ENCODE data around the gene OR2C3. TPM values are rescaled to one million over a fixed set of nuclear protein-coding genes. Genes with fewer than 3 reads are reported as not detected.
"Not testable (repeated sequence)": the region's sequence is repeated elsewhere in the genome, so short reads cannot be mapped to it uniquely, and the experiment has no call there.

OR2C3 gene
- total RNA-seq, 2 experiments from 2014 or later = not detected

- POLR2A ChIA-PET = no interaction called here
- Mint-ChIP-seq H3K4me3 (no peak overlapping the region), H3K27ac (no peak overlapping the region), H3K27me3 (peaks cover 32% of the 10 kb centered on the region), H3K36me3 (no peaks in the 10 kb centered on the region), H3K9me3 (no peaks in the 10 kb centered on the region), H3K4me1 (ENCODE audit: low read depth) (peaks cover 2% of the 10 kb centered on the region)
- DNase-seq = no peak
- intact Hi-C loops (cut with micrococcal nuclease) = no loop called here
- CTCF ChIA-PET = interaction anchor here (1.2 kb wide), 1 partner anchor 10 kb away, joined by 3 read pairs; no protein-coding TSS in a partner anchor
Observed at GRCh38 chr1:247542811-247543210, 6.6 kb upstream of the OR2C3 start.

GRCh38 chr1:247540581-247540980 is 4.3 kb upstream of the OR2C3 start:
- no peak for DNase-seq
- H3K4me3 Mint-ChIP-seq = no peak overlapping the region
- intact Hi-C loops (cut with micrococcal nuclease) = no loop called here
- POLR2A ChIA-PET = no interaction called here
- H3K27ac Mint-ChIP-seq = no peak overlapping the region
- peaks cover 2% of the 10 kb centered on the region for H3K4me1 Mint-ChIP-seq (ENCODE audit: low read depth)
- H3K36me3 Mint-ChIP-seq = no peaks in the 10 kb centered on the region
- H3K27me3 Mint-ChIP-seq = peaks cover 24% of the 10 kb centered on the region
- CTCF ChIA-PET = no interaction called here
- H3K9me3 Mint-ChIP-seq = no peaks in the 10 kb centered on the region

DNA sequence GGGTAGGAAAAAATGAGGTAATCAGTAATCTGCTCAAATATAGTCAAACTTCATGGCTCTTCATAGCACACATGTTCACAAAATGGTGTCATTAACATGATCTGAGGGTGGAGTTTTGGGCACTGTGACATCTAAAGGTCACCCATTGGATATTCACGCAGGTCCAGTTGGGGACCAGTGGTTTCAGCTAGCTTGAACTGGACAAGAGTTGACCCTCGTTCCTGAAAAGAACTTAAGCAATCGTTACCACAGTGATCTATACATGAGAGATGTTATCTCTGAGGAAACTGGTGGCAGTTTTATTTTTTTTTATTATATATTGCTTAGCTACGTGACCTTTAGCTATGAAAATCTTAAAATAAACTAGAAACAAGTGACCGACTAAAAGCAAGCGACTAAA is 3.0 kb upstream of the OR2C3 start:
- Mint-ChIP-seq H3K27me3 (peaks cover 22% of the 10 kb centered on the region), H3K9me3 (no peaks in the 10 kb centered on the region), H3K36me3 (no peaks in the 10 kb centered on the region), H3K4me1 (ENCODE audit: low read depth) (peaks cover 2% of the 10 kb centered on the region), H3K27ac (no peak overlapping the region), H3K4me3 (no peak overlapping the region)
- CTCF ChIA-PET = no interaction called here
- POLR2A ChIA-PET = no interaction called here
- intact Hi-C loops (cut with micrococcal nuclease) = no loop called here
- DNase-seq = no peak

DNA sequence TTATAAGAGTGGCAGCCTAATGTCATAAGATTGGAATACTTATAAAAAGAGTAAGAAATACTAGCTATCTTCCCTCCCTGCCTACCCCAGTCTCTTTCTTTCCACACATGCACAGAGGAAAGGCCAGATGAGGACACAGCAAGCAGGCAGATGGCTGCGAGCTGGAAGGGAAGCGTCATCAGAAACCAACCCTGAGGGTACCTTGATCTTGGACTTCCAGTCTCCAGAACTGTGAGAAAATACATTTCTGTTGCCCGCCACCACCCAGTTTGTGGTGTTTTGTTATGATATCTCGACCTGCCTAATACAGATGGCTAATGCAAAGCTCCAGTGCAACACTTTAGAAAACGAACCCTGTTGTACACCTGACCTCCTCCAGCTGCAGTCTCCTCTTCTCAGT is 2.3 kb upstream of the OR2C3 start:
- Mint-ChIP-seq H3K4me1 (ENCODE audit: low read depth) (peaks cover 2% of the 10 kb centered on the region), H3K27ac (no peak overlapping the region), H3K27me3 (peaks cover 20% of the 10 kb centered on the region), H3K4me3 (no peak overlapping the region), H3K9me3 (no peaks in the 10 kb centered on the region), H3K36me3 (no peaks in the 10 kb centered on the region)
- ChIA-PET POLR2A (no interaction called here), CTCF (no interaction called here)
- intact Hi-C loops (cut with micrococcal nuclease) = no loop called here
- DNase-seq = no peak

- no peak for DNase-seq
- Mint-ChIP-seq H3K4me1 (ENCODE audit: low read depth) (peaks cover under 1% of the 10 kb centered on the region), H3K27me3 (peaks cover 22% of the 10 kb centered on the region), H3K4me3 (no peak overlapping the region), H3K9me3 (no peaks in the 10 kb centered on the region), H3K36me3 (no peaks in the 10 kb centered on the region), H3K27ac (no peak overlapping the region)
- intact Hi-C loops (cut with micrococcal nuclease) = no loop called here
- ChIA-PET CTCF (no interaction called here), POLR2A (no interaction called here)
Observed at GRCh38 chr1:247535402-247535801, 838 bp downstream of the OR2C3 start.

- DNase-seq = no peak
- no peak overlapping the region for H3K27ac Mint-ChIP-seq
- CTCF ChIA-PET = interaction anchor here (1.2 kb wide), 1 partner anchor 43 kb away, joined by 3 read pairs; no protein-coding TSS in a partner anchor
- H3K36me3 Mint-ChIP-seq = no peaks in the 10 kb centered on the region
- peaks cover 21% of the 10 kb centered on the region for H3K27me3 Mint-ChIP-seq
- H3K9me3 Mint-ChIP-seq = no peaks in the 10 kb centered on the region
- H3K4me1 Mint-ChIP-seq (ENCODE audit: low read depth) = no peaks in the 10 kb centered on the region
- POLR2A ChIA-PET = no interaction called here
- intact Hi-C loops (cut with micrococcal nuclease) = no loop called here
- H3K4me3 Mint-ChIP-seq = no peak overlapping the region
Observed at GRCh38 chr1:247531937-247532336, 4.3 kb downstream of the OR2C3 start.

GRCh38 chr1:247530785-247531184 is 5.5 kb downstream of the OR2C3 start:
- intact Hi-C loops (cut with micrococcal nuclease) = no loop called here
- H3K9me3 Mint-ChIP-seq = no peaks in the 10 kb centered on the region
- no peak for DNase-seq
- no peak overlapping the region for H3K4me3 Mint-ChIP-seq
- POLR2A ChIA-PET = no interaction called here
- H3K36me3 Mint-ChIP-seq = no peaks in the 10 kb centered on the region
- H3K27me3 Mint-ChIP-seq = peaks cover 29% of the 10 kb centered on the region
- no peaks in the 10 kb centered on the region for H3K4me1 Mint-ChIP-seq (ENCODE audit: low read depth)
- CTCF ChIA-PET = interaction anchor here (1.2 kb wide), 1 partner anchor 44 kb away, joined by 3 read pairs; no protein-coding TSS in a partner anchor
- no peak overlapping the region for H3K27ac Mint-ChIP-seq

DNA sequence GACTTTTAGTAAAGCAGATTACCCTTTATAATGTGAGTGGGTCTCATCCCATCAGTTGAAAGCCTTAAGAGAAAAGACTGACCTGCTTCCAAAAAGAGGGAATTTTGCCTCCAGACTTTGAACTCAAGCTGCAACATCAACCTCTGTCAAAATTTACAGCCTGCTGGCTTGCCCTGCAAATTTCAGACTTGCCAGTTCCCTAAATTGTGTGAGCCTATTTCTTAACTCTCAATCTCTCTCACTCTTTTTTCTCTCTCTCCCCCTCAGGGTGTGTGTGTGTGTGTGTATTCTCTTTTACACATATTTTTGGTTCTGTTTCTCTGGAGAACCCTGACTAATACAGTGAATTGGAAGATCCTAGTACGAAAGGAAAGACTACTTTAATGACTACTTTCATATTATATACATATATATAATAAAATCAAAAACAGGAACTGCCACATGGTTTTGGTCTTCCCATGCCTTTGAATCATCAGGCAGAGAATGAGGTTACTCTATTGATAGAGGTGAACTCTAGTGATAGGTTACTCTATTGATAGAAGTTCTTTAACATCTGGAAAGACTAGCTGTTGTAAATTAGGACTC is 6.4 kb downstream of the OR2C3 start:
- intact Hi-C loops (cut with micrococcal nuclease) = no loop called here
- Mint-ChIP-seq H3K4me1 (ENCODE audit: low read depth) (no peaks in the 10 kb centered on the region), H3K9me3 (no peaks in the 10 kb centered on the region), H3K27ac (no peak overlapping the region), H3K36me3 (no peaks in the 10 kb centered on the region), H3K4me3 (no peak overlapping the region), H3K27me3 (peaks cover 29% of the 10 kb centered on the region)
- POLR2A ChIA-PET = no interaction called here
- DNase-seq = no peak
- CTCF ChIA-PET = no interaction called here

GRCh38 chr1:247528812-247529474 is 7.3 kb downstream of the OR2C3 start:
- DNase-seq = no peak
- CTCF ChIA-PET = no interaction called here
- peaks cover 33% of the 10 kb centered on the region for H3K27me3 Mint-ChIP-seq
- no peaks in the 10 kb centered on the region for H3K9me3 Mint-ChIP-seq
- no peak overlapping the region for H3K27ac Mint-ChIP-seq
- H3K4me3 Mint-ChIP-seq = no peak overlapping the region
- POLR2A ChIA-PET = no interaction called here
- no peaks in the 10 kb centered on the region for H3K36me3 Mint-ChIP-seq
- intact Hi-C loops (cut with micrococcal nuclease) = no loop called here
- H3K4me1 Mint-ChIP-seq (ENCODE audit: low read depth) = no peaks in the 10 kb centered on the region

GRCh38 chr1:247521886-247522285 is 14.4 kb downstream of the OR2C3 start:
- H3K9me3 Mint-ChIP-seq; CTCF ChIA-PET; DNase-seq; H3K4me3 Mint-ChIP-seq; intact Hi-C loops (cut with micrococcal nuclease); POLR2A ChIA-PET; H3K27ac Mint-ChIP-seq; H3K4me1 Mint-ChIP-seq (ENCODE audit: low read depth); H3K36me3 Mint-ChIP-seq: not testable (repeated sequence)
- H3K27me3 Mint-ChIP-seq = peaks cover 18% of the 10 kb centered on the region

GRCh38 chr1:247518613-247518891 is 17.7 kb downstream of the OR2C3 start:
- no peaks in the 10 kb centered on the region for H3K4me1 Mint-ChIP-seq (ENCODE audit: low read depth)
- peaks cover 2% of the 10 kb centered on the region for H3K9me3 Mint-ChIP-seq
- no peak for DNase-seq
- H3K36me3 Mint-ChIP-seq = peaks cover 6% of the 10 kb centered on the region
- ChIA-PET CTCF (no interaction called here), POLR2A (interaction anchor here (0.6 kb wide), 1 partner anchor 372 kb away, joined by 6 read pairs; no protein-coding TSS in a partner anchor)
- peaks cover 26% of the 10 kb centered on the region for H3K27me3 Mint-ChIP-seq
- no peak overlapping the region for H3K27ac Mint-ChIP-seq
- no peak overlapping the region for H3K4me3 Mint-ChIP-seq
- intact Hi-C loops (cut with micrococcal nuclease) = no loop called here

- peak overlapping the region; percentile 39 for H3K4me3 Mint-ChIP-seq
- peaks cover 6% of the 10 kb centered on the region for H3K36me3 Mint-ChIP-seq
- CTCF ChIA-PET = no interaction called here
- no peaks in the 10 kb centered on the region for H3K4me1 Mint-ChIP-seq (ENCODE audit: low read depth)
- peak; percentile 17 for DNase-seq
- POLR2A ChIA-PET = no interaction called here
- peaks cover 1% of the 10 kb centered on the region for H3K9me3 Mint-ChIP-seq
- H3K27me3 Mint-ChIP-seq = peaks cover 26% of the 10 kb centered on the region
- no peak overlapping the region for H3K27ac Mint-ChIP-seq
- intact Hi-C loops (cut with micrococcal nuclease) = no loop called here
Observed at GRCh38 chr1:247517795-247518612, 18.2 kb downstream of the OR2C3 start.

- intact Hi-C loops (cut with micrococcal nuclease) = no loop called here
- Mint-ChIP-seq H3K27ac (no peak overlapping the region), H3K4me3 (no peak overlapping the region), H3K36me3 (no peaks in the 10 kb centered on the region), H3K27me3 (peaks cover 4% of the 10 kb centered on the region), H3K4me1 (ENCODE audit: low read depth) (no peaks in the 10 kb centered on the region), H3K9me3 (no peaks in the 10 kb centered on the region)
- no peak for DNase-seq
- CTCF ChIA-PET = no interaction called here
- POLR2A ChIA-PET = no interaction called here
Observed at GRCh38 chr1:247506831-247507230, 29.4 kb downstream of the OR2C3 start.
